Measurements from ENCODE around the gene PEX26. TPM values are rescaled to one million over a fixed set of nuclear protein-coding genes. Genes with fewer than 3 reads are reported as not detected.

Gene PEX26
- total and polyA plus RNA-seq, 2 donors (not counting 1 experiment from before 2014, with no cell fraction given): 10.9 to 33.4 TPM

DNA sequence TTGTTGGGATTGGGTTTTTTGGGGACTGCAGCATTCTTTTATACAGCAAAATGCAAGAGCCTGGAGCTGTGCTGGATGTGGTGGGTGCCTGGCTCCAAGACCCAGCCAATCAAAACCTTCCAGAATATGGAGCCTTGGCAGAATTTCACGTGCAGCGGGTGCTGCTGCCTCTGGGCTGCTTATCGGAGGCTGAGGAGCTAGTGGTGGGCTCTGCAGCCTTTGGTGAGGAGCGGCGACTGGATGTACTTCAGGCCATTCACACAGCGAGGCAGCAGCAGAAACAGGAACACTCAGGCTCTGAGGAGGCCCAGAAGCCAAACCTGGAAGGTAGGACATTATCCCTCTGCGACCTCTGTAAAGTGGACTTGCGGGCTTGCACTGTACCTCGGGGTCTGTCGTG, 5.6 kb downstream of the PEX26 start:
- H3K27ac ChIP-seq (ENCODE audit: low read length in 2 of 2): no peak overlapping the region
- peaks cover 11 to 12% of the 10 kb centered on the region in 2 donors for H3K4me1 ChIP-seq (ENCODE audit: control insufficient read depth in 2 of 2, insufficient read depth in 2 of 2, low read length in 2 of 2)
- H2AFZ ChIP-seq (ENCODE audit: insufficient read depth, low read depth, low read length, poor library complexity, severe bottlenecking): no peak overlapping the region
- Mint-ChIP-seq H3K27me3 (no peaks in the 10 kb centered on the region), H3K4me3 (no peak overlapping the region), H3K9me3 (ENCODE audit: insufficient read depth) (no peaks in the 10 kb centered on the region), H3K27ac (no peak overlapping the region), H3K4me1 (peaks cover 22% of the 10 kb centered on the region)
- ChIA-PET CTCF (interaction anchor here (1.0 kb wide), 1 partner anchor 83 kb away, joined by 3 read pairs; no protein-coding TSS in a partner anchor), POLR2A (no interaction called here)
- peaks cover 18% of the 10 kb centered on the region for H4K20me1 ChIP-seq (ENCODE audit: control insufficient read depth, insufficient read depth, low read length, poor library complexity, severe bottlenecking)
- no peak overlapping the region for H3K4me2 ChIP-seq (replicated peaks; ENCODE audit: low read depth, low read length, poor library complexity, severe bottlenecking)
- ATAC-seq (ENCODE audit: low read depth) (no peak), DNase-seq (no peak)
- H3K79me2 ChIP-seq (ENCODE audit: control insufficient read depth, insufficient read depth, low read length): peaks cover 60% of the 10 kb centered on the region
- peaks cover 0 to 70% of the 10 kb centered on the region in 2 experiments for H3K36me3 ChIP-seq (replicated peaks in 1 of 2; ENCODE audit: control extremely low read depth in 1 of 2, control insufficient read depth in 1 of 2, extremely low read depth in 1 of 2, insufficient read depth in 2 of 2, low read length in 1 of 2)
- no peak overlapping the region for H3K9ac ChIP-seq (ENCODE audit: low read length)
- H3K4me3 ChIP-seq (ENCODE audit: control extremely low read depth in 1 of 5, extremely low read depth in 1 of 5, insufficient read depth in 1 of 5, low read depth in 2 of 5, low read length in 4 of 5): no peak overlapping the region
- H3K27me3 ChIP-seq (replicated peaks in 1 of 4; ENCODE audit: control extremely low read depth in 1 of 4, control insufficient read depth in 3 of 4, insufficient read depth in 4 of 4, low read length in 3 of 4): no peaks in the 10 kb centered on the region
- TF ChIP-seq, protein P1, sequence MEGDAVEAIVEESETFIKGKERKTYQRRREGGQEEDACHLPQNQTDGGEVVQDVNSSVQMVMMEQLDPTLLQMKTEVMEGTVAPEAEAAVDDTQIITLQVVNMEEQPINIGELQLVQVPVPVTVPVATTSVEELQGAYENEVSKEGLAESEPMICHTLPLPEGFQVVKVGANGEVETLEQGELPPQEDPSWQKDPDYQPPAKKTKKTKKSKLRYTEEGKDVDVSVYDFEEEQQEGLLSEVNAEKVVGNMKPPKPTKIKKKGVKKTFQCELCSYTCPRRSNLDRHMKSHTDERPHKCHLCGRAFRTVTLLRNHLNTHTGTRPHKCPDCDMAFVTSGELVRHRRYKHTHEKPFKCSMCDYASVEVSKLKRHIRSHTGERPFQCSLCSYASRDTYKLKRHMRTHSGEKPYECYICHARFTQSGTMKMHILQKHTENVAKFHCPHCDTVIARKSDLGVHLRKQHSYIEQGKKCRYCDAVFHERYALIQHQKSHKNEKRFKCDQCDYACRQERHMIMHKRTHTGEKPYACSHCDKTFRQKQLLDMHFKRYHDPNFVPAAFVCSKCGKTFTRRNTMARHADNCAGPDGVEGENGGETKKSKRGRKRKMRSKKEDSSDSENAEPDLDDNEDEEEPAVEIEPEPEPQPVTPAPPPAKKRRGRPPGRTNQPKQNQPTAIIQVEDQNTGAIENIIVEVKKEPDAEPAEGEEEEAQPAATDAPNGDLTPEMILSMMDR (IDR thresholded peaks at IDR 0.05): no peak
- TF ChIP-seq EZH2 (IDR thresholded peaks at IDR 0.05; ENCODE audit: borderline replicate concordance, insufficient read depth, low read depth, low read length, poor library complexity, severe bottlenecking): no peak
- H3K9me3 ChIP-seq (ENCODE audit: control extremely low read depth in 1 of 3, control insufficient read depth in 2 of 3, insufficient read depth in 1 of 3, low read length in 2 of 3): no peaks in the 10 kb centered on the region
- WGBS (ENCODE audit: insufficient coverage): 98% methylated on average over 10 of the region's 10 CpGs
- intact Hi-C loops (cut with micrococcal nuclease): no loop called here

DNA sequence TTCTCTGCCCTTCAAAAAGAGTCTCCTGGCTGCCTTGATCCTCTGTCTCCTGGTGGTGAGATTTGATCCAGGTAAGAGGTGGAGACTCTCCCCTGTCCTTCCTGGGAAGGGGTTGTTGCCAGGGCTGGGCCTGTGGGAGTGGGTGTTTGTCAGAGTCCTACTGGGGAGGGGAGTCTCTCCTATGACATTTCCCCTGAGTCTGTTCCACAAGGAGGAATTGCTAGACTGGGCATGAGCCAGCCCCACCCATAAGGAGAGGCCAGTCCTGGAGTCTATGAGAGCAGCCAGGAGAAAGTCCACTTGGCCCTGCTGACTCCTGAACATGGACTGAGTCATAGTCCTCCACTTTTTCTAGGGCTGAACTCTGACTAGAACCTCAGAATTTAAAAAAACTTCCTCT, 7.4 kb downstream of the PEX26 start:
- no peaks in the 10 kb centered on the region for H3K27me3 Mint-ChIP-seq
- Histone ChIP-seq H3K27ac (ENCODE audit: low read length in 2 of 2) (no peak overlapping the region), H3K4me1 (ENCODE audit: control insufficient read depth in 2 of 2, insufficient read depth in 2 of 2, low read length in 2 of 2) (no peaks in the 10 kb centered on the region), H3K4me3 (ENCODE audit: control extremely low read depth in 1 of 5, extremely low read depth in 1 of 5, insufficient read depth in 1 of 5, low read depth in 2 of 5, low read length in 4 of 5) (no peak overlapping the region), H3K79me2 (ENCODE audit: control insufficient read depth, insufficient read depth, low read length) (peaks cover 43% of the 10 kb centered on the region), H4K20me1 (ENCODE audit: control insufficient read depth, insufficient read depth, low read length, poor library complexity, severe bottlenecking) (peaks cover 18% of the 10 kb centered on the region), H3K27me3 (replicated peaks in 1 of 4; ENCODE audit: control extremely low read depth in 1 of 4, control insufficient read depth in 3 of 4, insufficient read depth in 4 of 4, low read length in 3 of 4) (no peaks in the 10 kb centered on the region), H3K9ac (ENCODE audit: low read length) (no peak overlapping the region), H2AFZ (ENCODE audit: insufficient read depth, low read depth, low read length, poor library complexity, severe bottlenecking) (no peak overlapping the region), H3K4me2 (replicated peaks; ENCODE audit: low read depth, low read length, poor library complexity, severe bottlenecking) (no peak overlapping the region), H3K9me3 (ENCODE audit: control extremely low read depth in 1 of 3, control insufficient read depth in 2 of 3, insufficient read depth in 1 of 3, low read length in 2 of 3) (no peaks in the 10 kb centered on the region), H3K36me3 (replicated peaks in 1 of 2; ENCODE audit: control extremely low read depth in 1 of 2, control insufficient read depth in 1 of 2, extremely low read depth in 1 of 2, insufficient read depth in 2 of 2, low read length in 1 of 2) (peaks cover 0 to 80% of the 10 kb centered on the region in 2 experiments)
- ChIA-PET POLR2A (no interaction called here), CTCF (no interaction called here)
- DNase-seq (no peak), ATAC-seq (ENCODE audit: low read depth) (no peak)
- no peak overlapping the region for H3K27ac Mint-ChIP-seq
- H3K4me3 Mint-ChIP-seq: no peak overlapping the region
- TF ChIP-seq, protein P1 (IDR thresholded peaks at IDR 0.05): no peak
- no peak for TF ChIP-seq EZH2 (IDR thresholded peaks at IDR 0.05; ENCODE audit: borderline replicate concordance, insufficient read depth, low read depth, low read length, poor library complexity, severe bottlenecking)
- H3K4me1 Mint-ChIP-seq: peaks cover 11% of the 10 kb centered on the region
- no peaks in the 10 kb centered on the region for H3K9me3 Mint-ChIP-seq (ENCODE audit: insufficient read depth)
- intact Hi-C loops (cut with micrococcal nuclease): no loop called here

Measured in B cell (primary cell).